Duodenal mucosa (tissue), 2 donors: Measurements from ENCODE around the gene FMO2.
"Not testable (repeated sequence)": the region's sequence is repeated elsewhere in the genome, so short reads cannot be mapped to it uniquely, and the experiment has no call there.

Source experiments
- H3K27ac ChIP-seq: one replicate; pipeline ENCODE4 v1.7.0; 2013; ENCODE audit warnings: low read depth, low read length
- H3K27me3 ChIP-seq, 2 donors: one replicate each; pipeline ENCODE4 v1.7.0; 2013; ENCODE audit warnings: low read length in 2 of 2, control low read depth in 1 of 2; ENCODE audit not compliant: insufficient read depth in 2 of 2, control insufficient read depth in 1 of 2
- H3K36me3 ChIP-seq, 2 donors: one replicate each; pipeline ENCODE4 v1.7.0; 2013; ENCODE audit warnings: low read length in 2 of 2, control low read depth in 1 of 2; ENCODE audit not compliant: insufficient read depth in 2 of 2, control insufficient read depth in 1 of 2
- H3K4me1 ChIP-seq, 2 donors: one replicate each; pipeline ENCODE4 v1.7.0; 2013; ENCODE audit warnings: low read length in 2 of 2, control low read depth in 1 of 2; ENCODE audit not compliant: insufficient read depth in 2 of 2, control insufficient read depth in 1 of 2
- H3K4me3 ChIP-seq, 2 donors: one replicate each; pipeline ENCODE4 v1.7.0; 2013; ENCODE audit warnings: low read length in 2 of 2, low read depth in 1 of 2
- H3K9ac ChIP-seq, 2 donors: one replicate each; pipeline ENCODE4 v1.7.0; 2013; ENCODE audit warnings: low read length in 2 of 2, low read depth in 1 of 2
- H3K9me3 ChIP-seq, 2 donors: one replicate each; pipeline ENCODE4 v1.7.0; 2013; ENCODE audit warnings: low read length in 2 of 2, control low read depth in 1 of 2; ENCODE audit not compliant: control insufficient read depth in 1 of 2

The FMO2 gene

DNA sequence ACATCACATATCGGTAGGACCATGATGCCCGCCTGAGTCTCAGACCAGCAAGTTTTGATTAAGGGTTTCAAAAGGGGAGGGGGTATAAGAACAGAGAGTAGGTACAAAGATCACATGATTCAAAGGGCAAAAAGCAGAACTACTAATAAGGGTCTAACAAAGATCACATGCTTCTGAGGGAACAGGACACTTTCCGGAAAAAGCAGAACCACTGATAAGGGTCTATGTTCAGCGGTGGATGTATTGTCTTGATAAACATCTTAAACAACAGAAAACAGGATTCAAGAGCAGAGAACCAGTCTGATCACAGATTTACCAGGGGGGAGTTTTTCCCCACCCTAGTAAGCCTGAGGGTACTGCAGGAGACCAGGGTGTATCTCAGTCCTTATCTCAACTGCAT is 51.1 kb downstream of the FMO2 start:
- not testable (repeated sequence) for H3K27me3 ChIP-seq, H3K36me3 ChIP-seq, H3K4me1 ChIP-seq, H3K27ac ChIP-seq, H3K9ac ChIP-seq, H3K9me3 ChIP-seq, H3K4me3 ChIP-seq

DNA sequence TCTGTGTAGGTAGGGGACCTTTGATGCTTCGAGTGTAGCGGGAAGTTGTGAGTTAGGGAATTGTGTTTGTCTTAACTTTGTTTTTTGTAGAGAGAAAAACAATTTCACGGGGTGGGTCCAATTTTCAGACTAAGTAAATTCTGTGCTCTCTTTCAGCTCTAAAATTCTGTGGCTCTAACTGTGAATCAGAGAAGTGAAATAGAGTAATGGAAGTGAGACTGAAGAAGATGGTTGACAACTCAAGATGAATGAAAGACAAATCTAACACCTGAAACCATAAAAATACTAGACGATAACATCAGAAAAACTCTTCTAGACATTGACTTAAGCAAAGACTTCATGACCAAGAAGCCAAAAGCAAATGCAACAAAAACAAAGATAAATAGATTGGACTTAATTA is 58.8 kb downstream of the FMO2 start:
- no peaks in the 10 kb centered on the region for H3K27me3 ChIP-seq
- no peak overlapping the region for H3K9ac ChIP-seq
- no peaks in the 10 kb centered on the region for H3K9me3 ChIP-seq
- H3K36me3 ChIP-seq, result no peaks in the 10 kb centered on the region
- H3K4me3 ChIP-seq, result no peak overlapping the region
- H3K27ac ChIP-seq, result no peak overlapping the region
- H3K4me1 ChIP-seq, result no peaks in the 10 kb centered on the region

DNA sequence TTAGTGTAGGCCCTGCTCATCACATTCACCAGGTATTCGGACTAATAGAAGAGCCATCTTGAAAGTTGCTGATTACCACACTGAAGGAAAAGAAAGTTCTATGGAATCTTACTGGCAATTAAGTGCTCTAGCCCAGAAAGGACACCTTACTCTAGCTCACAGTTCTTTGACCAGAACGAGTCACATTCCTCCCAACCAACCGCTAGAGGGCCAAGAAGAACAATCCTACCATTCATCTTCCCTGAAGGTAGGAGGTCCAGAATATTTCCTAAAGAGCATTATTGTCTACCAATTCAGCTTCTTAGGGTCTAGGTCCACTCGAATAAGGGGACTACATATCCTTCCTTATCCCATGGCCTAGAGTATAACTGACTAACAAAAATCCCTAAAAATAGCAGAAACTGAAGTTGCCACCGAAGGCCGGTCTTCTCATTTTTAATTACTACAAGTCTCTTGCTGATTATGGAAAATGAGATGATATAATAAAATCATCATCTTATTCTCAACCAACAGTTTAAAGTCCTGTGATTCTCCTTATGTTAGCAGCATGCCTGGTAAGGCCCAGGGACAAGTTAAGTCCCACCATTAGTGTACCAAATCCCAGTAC is 60.5 kb downstream of the FMO2 start:
- Histone ChIP-seq H3K4me1 (no peaks in the 10 kb centered on the region), H3K4me3 (no peak overlapping the region), H3K27ac (no peak overlapping the region)

DNA sequence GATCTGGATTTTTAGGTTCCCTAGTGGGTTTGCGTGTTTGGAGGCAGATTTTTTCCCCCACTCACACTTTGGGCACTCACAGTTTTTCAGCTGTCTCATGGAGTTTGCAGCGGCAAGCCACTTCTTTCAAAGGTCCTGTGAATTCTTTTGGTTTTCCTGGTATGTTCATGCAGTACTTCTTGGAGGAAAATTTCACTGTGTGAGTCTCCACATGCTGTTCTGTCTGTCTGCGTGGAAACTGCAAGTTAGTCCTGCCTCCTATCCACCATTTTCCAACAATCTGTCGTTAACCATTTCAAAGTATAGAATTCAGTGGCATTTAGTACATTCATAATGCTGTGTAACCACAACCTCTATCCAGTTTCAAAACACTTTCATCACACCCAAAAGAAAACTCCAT is 62.4 kb downstream of the FMO2 start:
- no peak overlapping the region for H3K27ac ChIP-seq
- H3K9me3 ChIP-seq, result no peaks in the 10 kb centered on the region
- no peak overlapping the region for H3K9ac ChIP-seq
- peaks cover 4 to 5% of the 10 kb centered on the region in 2 donors for H3K4me1 ChIP-seq
- no peak overlapping the region for H3K4me3 ChIP-seq
- no peaks in the 10 kb centered on the region for H3K27me3 ChIP-seq
- no peaks in the 10 kb centered on the region for H3K36me3 ChIP-seq

More for the DNA sequence above, 60.5 kb downstream of the FMO2 start:
- Histone ChIP-seq H3K27me3 (no peaks in the 10 kb centered on the region), H3K9ac (no peak overlapping the region), H3K36me3 (no peaks in the 10 kb centered on the region), H3K9me3 (no peaks in the 10 kb centered on the region)

DNA sequence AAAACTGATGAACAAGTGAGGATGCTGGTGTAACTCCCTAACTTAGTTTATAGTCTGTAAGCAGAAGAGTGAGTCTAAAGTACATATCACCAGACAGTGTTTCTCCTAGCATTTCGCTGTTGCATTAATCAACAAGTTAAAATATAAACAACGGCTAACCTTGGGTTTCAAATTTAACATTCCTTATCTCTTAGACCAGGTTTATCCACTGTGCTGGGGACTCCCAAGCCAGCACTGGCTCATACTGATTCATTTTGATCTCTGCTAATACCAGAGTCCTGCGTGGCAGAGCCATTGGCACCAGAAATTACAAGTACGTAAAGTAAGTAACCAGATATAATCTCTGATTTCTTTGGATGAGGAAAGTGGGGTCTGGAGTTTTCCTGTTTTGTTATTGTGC is 63.2 kb downstream of the FMO2 start, which contains the start of gene FMO1:
FMO1 (plus strand) TSS at position 193 of the 400 bp plus-strand sequence. CDS start 9,594 bp downstream, outside the sequence.
- H3K4me1 ChIP-seq, result peaks cover 5 to 12% of the 10 kb centered on the region in 2 donors
- no peak within 1 kb of the TSS for H3K4me3 ChIP-seq
- no peaks in the 10 kb centered on the region for H3K9me3 ChIP-seq
- no peaks in the 10 kb centered on the region for H3K27me3 ChIP-seq
- no peaks in the 10 kb centered on the region for H3K36me3 ChIP-seq
- H3K27ac ChIP-seq, result no peak within 1 kb of the TSS
- H3K9ac ChIP-seq, result no peak within 1 kb of the TSS

DNA sequence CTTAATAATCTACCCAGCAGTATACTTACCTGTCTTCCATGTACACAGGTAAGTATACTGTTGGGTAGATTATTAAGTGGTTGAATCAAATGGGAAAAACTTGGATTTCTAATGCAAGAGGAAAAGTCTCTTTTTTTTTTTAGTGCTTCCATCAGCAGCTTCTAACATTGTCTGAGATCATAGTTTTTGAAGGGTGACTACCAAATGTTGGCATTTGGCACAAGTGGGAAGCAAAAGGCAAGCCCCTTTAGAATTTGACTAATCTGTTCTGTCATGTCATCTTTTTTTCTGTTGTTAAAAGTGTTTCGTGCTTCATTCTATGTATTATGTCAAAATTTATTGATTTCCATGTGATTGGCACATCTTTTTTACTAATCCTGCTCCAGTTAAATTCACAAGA is 63.7 kb downstream of the FMO2 start:
- H3K27me3 ChIP-seq, result no peaks in the 10 kb centered on the region
- no peaks in the 10 kb centered on the region for H3K9me3 ChIP-seq
- no peak overlapping the region for H3K27ac ChIP-seq
- H3K9ac ChIP-seq, result no peak overlapping the region
- no peak overlapping the region for H3K4me3 ChIP-seq
- H3K4me1 ChIP-seq, result peaks cover 5 to 12% of the 10 kb centered on the region in 2 donors
- no peaks in the 10 kb centered on the region for H3K36me3 ChIP-seq

DNA sequence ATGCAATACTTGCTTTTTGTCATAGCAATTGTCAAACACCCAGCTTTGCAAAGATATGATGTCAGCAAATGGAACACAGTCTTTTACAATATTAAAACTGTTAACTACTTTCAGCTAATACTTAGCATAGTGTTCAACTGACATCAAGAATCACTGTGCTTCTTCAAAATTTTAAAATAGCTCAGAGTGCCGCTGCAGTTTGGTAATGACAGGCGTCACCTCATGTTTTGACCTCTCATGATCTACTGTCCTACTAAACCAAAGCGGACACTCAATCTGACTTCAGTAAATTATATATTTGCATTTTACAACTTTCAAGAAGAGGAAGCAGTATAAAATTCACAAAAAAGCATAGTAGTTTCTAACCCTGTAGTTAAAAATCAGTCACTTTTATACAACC is 65.2 kb downstream of the FMO2 start:
- H3K27me3 ChIP-seq, result no peaks in the 10 kb centered on the region
- H3K36me3 ChIP-seq, result no peaks in the 10 kb centered on the region
- H3K27ac ChIP-seq, result no peak overlapping the region
- peaks cover 17 to 25% of the 10 kb centered on the region in 2 donors for H3K4me1 ChIP-seq
- no peaks in the 10 kb centered on the region for H3K9me3 ChIP-seq
- H3K4me3 ChIP-seq, result no peak overlapping the region
- H3K9ac ChIP-seq, result no peak overlapping the region

DNA sequence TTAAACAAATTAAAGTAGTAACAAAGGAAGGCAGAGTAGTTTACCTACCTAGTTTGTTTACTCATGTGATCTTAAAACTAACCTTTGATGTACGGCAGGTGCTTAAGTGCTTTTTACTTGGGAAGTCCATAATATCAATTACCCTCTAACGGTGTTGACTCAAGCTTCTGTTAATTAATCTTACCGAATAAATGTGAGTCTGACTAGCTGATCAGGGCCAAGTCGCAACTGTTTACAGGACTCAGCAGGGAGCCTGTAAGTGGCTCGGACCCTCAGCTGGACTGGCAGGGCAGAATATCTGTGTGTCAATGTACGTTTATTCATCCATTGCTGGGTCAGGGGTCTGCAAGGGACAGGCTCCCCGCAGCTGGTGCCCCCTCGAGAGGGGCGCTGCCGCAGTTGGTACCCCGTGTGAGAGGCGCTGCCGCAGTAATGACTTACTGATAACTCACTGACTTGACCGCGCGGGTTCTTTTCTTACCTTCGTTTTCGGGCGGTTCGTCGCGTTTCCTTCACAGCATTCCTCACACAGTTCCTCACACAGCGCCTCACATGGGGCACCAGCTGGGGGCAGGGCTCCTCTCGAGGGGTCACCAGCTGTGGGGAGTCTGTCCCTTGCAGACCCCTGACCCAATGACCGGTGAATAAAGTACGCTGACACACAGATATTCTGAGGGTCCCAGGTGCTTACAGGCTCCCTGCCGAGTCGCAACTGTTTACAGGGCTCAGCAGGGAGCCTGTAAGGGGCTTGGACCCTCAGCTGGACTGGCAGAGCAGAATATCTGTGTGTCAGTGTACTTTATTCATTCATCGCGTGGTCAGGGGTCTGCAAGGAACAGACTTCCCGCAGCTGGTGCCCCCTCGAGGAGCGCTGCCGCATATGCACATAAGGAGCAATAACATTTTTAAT is 66.2 kb downstream of the FMO2 start:
- no peaks in the 10 kb centered on the region for H3K9me3 ChIP-seq
- H3K27ac ChIP-seq, result peak overlapping the region; percentile 25
- H3K4me1 ChIP-seq, result peaks cover 20 to 30% of the 10 kb centered on the region in 2 donors
- H3K27me3 ChIP-seq, result no peaks in the 10 kb centered on the region
- peak overlapping the region; percentile 81 to 88 for H3K4me3 ChIP-seq
- H3K9ac ChIP-seq, result peak overlapping the region; percentile 66 to 71
- H3K36me3 ChIP-seq, result no peaks in the 10 kb centered on the region

DNA sequence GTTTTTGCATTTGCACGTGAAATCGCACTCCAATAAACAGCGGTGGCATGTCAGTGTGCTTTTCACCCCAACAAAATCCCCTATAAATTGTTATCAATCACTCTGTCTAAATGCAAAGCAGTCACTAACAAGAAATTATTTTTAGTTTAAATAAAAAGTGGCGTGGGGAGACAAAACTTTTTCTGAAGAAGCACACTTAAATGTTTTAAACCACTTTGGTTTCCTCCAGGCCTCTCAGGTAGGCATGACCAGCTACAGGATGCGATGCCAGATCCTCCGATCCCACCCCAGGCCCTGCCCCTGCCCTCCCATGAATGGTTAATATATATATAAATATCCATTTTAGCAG is 66.8 kb downstream of the FMO2 start:
- Histone ChIP-seq H3K27ac (no peak overlapping the region), H3K9ac (peak overlapping the region in 1 of 2 donors; percentile 71), H3K36me3 (no peaks in the 10 kb centered on the region), H3K4me3 (peak overlapping the region; percentile 81 to 88), H3K27me3 (no peaks in the 10 kb centered on the region), H3K9me3 (no peaks in the 10 kb centered on the region), H3K4me1 (peaks cover 24 to 36% of the 10 kb centered on the region in 2 donors)

DNA sequence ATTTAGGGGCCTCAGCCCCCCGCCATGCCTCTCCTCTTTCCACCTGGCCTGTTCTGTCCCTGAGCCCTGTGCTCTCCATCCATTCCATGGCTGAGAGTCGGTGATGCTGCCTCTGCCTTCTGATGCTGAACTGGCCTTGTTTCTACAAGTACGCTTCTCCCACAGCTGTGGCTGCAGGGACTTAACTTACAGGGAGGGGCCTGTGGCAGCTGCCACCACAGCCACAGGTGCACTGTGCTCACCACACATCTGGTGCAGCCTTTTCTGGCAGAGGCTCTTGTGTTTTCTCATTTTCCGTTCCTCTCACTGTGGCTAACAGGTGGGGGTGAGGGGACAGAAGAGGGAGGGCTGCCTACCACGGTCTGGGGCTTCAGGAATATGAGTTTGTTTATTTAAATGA is 67.4 kb downstream of the FMO2 start:
- H3K4me3 ChIP-seq, result no peak overlapping the region
- H3K27ac ChIP-seq, result no peak overlapping the region
- H3K4me1 ChIP-seq, result peaks cover 30 to 42% of the 10 kb centered on the region in 2 donors
- H3K27me3 ChIP-seq, result no peaks in the 10 kb centered on the region
- no peaks in the 10 kb centered on the region for H3K9me3 ChIP-seq
- H3K36me3 ChIP-seq, result no peaks in the 10 kb centered on the region
- no peak overlapping the region for H3K9ac ChIP-seq
